Activated CD4-positive, alpha-beta T cell treated with anti-CD3 and anti-CD28 coated beads, Interleukin-2, amount 50 U/mL, for 4 hours (primary cell): ENCODE data around the gene MYOF.
"Not testable (repeated sequence)": the region's sequence is repeated elsewhere in the genome, so short reads cannot be mapped to it uniquely, and the experiment has no call there.

Experiments used
- DNase-seq, 2 experiments: peaks; one replicate each; pipeline ENCODE4 v3.0.0-alpha.2; 2020

Gene MYOF

GRCh38 chr10:93288679-93289634, 193.2 kb downstream of the MYOF start:
- DNase-seq = peak; percentile 34 to 35

- no peak for DNase-seq
Measured at GRCh38 chr10:93287775-93288174, 194.4 kb downstream of the MYOF start.

DNA sequence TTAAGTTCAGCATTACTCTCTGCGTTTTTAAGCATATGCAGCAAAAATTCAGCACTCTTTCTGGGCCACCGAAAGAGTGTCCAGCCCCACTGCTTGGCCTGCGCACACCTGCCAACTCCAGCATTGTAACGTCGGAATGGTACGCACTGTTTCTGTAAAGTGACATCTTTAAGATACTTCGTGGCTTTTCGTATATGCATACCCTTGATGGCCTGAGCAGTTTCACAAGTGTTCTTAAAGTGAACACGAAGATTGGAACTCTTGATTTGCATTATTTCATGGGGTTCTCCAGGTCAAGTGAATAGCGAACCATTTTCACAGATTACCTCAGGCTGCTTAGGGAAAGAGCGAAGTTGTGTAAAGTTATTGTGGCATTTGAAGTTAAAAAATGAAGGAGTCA, 197.9 kb downstream of the MYOF start:
- DNase-seq = not testable (repeated sequence)

DNA sequence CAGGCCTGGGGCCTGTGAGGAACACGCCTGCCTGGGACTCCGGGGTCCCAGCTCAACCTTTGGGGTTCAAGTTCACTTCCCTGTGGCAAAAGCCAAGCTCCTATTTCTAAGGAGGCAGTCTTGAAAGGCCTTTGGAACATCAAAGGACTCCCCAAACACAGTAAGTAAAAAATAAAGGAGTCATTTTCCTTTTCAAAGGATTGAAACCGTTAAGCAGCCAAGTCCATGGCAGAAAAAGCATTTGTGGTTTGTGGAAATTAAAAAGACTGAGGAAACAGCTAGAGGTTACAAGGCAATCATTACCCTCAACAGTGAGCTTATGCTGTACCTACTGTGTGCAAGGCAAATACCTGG, 200.8 kb downstream of the MYOF start:
- DNase-seq = no peak

- DNase-seq = no peak
Measured at GRCh38 chr10:93280699-93281366, 201.3 kb downstream of the MYOF start.

DNA sequence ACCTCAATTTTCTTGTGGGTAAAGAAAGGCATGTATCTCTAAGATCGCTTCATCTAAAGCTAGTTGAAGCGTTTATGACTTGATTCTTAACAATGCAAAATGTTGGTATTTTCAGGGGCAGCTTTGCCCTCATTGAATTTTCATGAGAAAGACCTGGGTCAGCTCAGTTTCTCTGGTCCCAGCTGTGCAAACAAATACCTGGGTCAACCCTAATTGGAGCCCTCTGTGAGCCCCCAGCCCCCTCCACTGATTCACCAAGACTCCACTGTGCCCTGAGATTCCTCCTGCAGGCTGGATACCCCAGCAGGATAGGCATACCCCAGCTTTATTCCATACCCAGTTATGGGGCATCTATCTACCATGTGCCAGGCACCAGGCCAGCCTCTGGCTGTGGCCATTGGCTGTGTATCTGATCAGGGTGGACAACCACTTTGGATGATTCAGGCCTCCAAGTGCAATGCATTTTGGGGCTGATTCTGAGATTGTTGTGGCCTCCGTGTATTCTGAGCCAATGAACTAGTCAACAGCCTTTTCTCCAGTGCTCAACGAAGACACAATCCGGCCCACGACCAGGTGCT, 201.9 kb downstream of the MYOF start:
- no peak for DNase-seq

GRCh38 chr10:93277360-93277759, 204.8 kb downstream of the MYOF start:
- DNase-seq = no peak

- DNase-seq = no peak
Measured at GRCh38 chr10:93274419-93274818, 207.7 kb downstream of the MYOF start.

DNA sequence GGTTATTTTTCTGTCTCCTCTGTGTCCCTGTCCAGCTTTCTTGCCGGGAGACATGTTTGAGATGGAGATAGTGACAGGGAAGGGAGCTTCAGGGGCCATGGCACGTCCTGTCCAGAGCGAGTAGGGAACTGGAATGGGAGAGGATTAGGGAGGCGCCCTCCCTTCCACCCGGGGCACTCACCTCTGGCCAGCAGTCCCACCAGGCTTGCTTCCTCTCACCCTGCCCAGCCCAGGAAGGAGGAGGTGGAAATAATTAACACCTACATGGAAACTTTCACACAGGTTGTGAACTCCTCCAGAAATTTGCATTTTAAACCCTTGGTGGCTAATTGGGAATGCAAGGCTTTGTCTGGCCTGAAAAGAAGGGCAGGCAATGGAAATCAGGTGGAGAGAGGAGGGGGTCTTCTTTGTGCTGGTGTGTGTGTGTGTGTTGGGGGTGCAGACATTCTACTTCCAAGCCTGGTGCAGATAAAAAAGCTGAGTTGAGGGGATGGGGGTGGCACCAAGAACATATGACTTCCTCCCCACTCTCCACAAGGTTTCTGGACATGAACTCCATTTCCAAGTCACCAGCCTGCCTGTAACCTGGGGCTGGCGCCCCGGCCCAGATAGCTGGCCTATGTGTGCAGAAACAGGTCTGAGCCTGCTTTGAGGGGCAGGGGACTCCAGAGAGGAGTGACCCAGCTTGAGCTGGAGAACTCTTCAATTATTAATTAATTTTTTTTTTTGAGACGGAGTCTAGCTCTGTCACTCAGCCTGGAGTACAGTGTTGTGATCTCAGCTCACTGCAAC, 209.1 kb downstream of the MYOF start:
- DNase-seq = no peak

GRCh38 chr10:93271347-93271746, 210.8 kb downstream of the MYOF start:
- DNase-seq = no peak

DNA sequence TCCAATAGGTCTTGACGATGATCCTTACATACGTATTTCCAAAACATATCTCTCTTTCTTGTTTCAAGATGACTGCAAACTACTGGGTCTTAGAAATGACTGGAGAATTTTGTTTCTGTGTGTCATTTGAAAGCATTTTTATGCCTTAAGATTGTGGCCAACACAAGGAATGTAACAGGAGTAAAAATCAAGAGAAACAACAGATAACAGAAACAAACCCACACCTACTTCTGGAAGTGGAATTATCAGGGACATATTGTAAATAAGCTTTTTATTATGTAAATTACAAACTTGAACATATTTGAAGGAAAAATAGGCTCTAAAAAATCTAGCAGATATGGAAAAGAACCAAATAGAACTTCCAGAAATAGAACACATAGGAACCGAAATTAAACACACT, 212.9 kb downstream of the MYOF start:
- DNase-seq = no peak

- no peak for DNase-seq
Measured at GRCh38 chr10:93268021-93268420, 214.1 kb downstream of the MYOF start.

GRCh38 chr10:93267521-93267920, 214.6 kb downstream of the MYOF start:
- DNase-seq = no peak

DNA sequence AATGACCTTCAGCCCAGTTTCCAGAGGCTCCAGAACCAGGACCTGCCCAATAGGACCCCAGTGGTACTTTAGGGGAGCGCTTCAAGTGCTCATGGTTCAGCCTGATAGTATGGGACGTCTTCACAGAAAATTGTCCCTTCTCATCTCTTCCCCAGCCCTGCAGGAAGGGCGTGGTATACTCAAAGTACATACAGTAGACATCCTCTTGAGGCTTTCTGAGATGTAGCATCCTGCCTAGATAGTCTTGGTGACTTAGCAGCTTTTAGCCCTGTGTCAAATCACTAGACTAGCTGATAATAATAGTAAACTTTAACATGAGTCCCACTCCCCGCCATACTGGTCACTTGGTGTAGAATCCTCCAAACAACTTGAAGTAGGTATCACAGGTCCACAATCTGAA, 215.3 kb downstream of the MYOF start:
- no peak for DNase-seq

- DNase-seq = no peak
Measured at GRCh38 chr10:93261961-93262610, 220.0 kb downstream of the MYOF start.

DNA sequence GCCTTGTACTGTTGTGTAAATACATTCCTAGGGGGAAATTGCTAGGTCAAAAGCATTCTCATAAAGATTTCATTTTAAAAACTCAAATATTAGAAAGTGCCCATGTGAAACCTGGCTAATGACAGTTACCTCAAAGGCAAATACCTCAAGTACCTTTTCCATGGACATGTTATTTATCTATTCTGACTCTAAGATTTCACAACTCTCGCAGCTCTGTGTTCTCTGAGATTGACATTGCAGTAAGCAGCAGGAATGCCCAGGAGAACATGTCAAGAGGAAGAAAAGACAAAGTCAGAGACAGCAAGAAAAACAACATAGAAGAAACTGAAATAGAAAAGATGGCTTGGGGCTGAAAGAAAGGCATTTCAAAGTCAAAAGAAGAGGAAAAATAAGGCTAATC, 221.0 kb downstream of the MYOF start:
- no peak for DNase-seq

DNA sequence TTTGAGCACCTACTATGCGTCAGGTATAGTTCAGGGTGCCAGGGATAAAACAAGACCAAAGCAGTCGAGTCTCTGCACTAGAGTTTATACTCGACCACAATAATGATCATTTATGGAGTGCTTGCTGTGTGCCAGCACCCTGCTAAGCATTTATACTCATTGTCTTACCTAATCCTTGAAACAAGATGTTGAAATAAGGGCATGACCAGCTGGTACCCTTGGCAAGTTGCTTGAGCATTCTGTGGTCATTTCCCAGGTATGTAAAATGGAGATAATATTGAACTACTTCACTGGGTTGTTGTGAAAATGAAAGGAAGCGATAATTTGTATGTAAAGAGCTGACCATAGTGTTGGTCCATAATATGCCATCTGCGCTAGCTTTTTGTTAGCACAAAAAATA, 223.0 kb downstream of the MYOF start:
- DNase-seq = no peak
